Epithelial cell of umbilical artery (primary cell): ENCODE measurements around the gene ADAMTS20. TPM values are rescaled to one million over a fixed set of nuclear protein-coding genes. Genes with fewer than 3 reads are reported as not detected.

ENCODE experiments used
- total RNA-seq: library from RNA; depleted of rRNA; stranded (reverse); fragments of >200 nt; gene quantifications from 2 replicates; pipeline ENCODE4 v1.2.3, GENCODE V29; 2014

The ADAMTS20 gene, protein sequence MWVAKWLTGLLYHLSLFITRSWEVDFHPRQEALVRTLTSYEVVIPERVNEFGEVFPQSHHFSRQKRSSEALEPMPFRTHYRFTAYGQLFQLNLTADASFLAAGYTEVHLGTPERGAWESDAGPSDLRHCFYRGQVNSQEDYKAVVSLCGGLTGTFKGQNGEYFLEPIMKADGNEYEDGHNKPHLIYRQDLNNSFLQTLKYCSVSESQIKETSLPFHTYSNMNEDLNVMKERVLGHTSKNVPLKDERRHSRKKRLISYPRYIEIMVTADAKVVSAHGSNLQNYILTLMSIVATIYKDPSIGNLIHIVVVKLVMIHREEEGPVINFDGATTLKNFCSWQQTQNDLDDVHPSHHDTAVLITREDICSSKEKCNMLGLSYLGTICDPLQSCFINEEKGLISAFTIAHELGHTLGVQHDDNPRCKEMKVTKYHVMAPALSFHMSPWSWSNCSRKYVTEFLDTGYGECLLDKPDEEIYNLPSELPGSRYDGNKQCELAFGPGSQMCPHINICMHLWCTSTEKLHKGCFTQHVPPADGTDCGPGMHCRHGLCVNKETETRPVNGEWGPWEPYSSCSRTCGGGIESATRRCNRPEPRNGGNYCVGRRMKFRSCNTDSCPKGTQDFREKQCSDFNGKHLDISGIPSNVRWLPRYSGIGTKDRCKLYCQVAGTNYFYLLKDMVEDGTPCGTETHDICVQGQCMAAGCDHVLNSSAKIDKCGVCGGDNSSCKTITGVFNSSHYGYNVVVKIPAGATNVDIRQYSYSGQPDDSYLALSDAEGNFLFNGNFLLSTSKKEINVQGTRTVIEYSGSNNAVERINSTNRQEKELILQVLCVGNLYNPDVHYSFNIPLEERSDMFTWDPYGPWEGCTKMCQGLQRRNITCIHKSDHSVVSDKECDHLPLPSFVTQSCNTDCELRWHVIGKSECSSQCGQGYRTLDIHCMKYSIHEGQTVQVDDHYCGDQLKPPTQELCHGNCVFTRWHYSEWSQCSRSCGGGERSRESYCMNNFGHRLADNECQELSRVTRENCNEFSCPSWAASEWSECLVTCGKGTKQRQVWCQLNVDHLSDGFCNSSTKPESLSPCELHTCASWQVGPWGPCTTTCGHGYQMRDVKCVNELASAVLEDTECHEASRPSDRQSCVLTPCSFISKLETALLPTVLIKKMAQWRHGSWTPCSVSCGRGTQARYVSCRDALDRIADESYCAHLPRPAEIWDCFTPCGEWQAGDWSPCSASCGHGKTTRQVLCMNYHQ (N-terminal part only)
- total RNA-seq, result not detected in 2 replicates

DNA sequence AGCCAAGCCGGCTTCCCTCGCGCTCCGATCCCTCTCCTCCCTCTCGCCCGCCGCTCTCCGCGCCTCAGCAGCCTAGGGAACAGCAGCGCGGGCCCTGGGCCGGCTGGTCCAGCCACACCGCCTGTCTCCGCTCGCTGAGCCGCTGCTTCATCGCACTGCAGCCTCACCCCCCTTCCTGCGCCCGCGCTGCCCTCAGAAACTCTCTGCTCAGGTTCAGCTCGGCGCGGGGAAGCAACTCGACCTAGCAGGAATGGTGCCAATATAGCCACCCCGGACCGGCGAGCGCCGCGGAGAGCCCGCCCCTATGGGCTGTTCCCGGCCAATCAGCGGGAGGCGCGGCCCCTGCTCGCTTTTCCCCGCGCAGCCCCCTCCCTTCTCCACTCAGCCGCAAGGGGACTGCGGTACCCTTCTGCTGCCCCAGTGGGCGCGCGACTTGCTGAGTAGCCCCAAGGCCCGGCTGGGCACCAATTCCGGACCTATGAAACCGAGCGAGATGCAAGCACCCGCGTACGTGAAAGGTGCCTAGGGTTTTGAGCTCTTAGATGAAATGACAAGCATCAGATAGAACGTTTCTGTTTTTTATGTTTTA lies at the start of gene ADAMTS20:
ADAMTS20 (minus strand) TSS at position 233 of the 589 bp plus-strand sequence. CDS start 282 bp downstream, outside the sequence.

Other genes starting within 250 kb of the ADAMTS20 start
- gene PUS7L, start 206.6 kb upstream of the ADAMTS20 start, total RNA-seq, result 13.0 and 19.3 TPM in 2 replicates
- 17.5 and 28.1 TPM in 2 replicates for gene IRAK4, start 206.7 kb upstream of the ADAMTS20 start, total RNA-seq